H9 (cell line): Measurements from ENCODE around the gene ZNF804A. TPM values are rescaled to one million over a fixed set of nuclear protein-coding genes. Genes with fewer than 3 reads are reported as not detected.

Experiments
- DNase-seq: peaks from one replicate; pipeline ENCODE4 v3.0.0-alpha.2; 2017
- H2AFZ ChIP-seq: one replicate; pipeline ENCODE4 v1.6.1; 2013; ENCODE audit warnings: mild to moderate bottlenecking, low read length, control low read depth, moderate library complexity
- H2AK5ac ChIP-seq: 2 replicates; pipeline ENCODE4 v1.6.1; 2013; ENCODE audit warnings: low read length, control low read depth, mixed read lengths; ENCODE audit not compliant: insufficient read length
- H2BK120ac ChIP-seq: one replicate; pipeline ENCODE4 v1.6.1; 2013; ENCODE audit warnings: low read depth, mild to moderate bottlenecking, low read length, control low read depth, inconsistent platforms; ENCODE audit not compliant: poor library complexity, severe bottlenecking
- H2BK12ac ChIP-seq: 2 replicates; pipeline ENCODE4 v1.6.1; 2013; ENCODE audit warnings: low read length, control low read depth, mixed read lengths, low read depth; ENCODE audit not compliant: insufficient read length
- H2BK15ac ChIP-seq: 2 replicates; pipeline ENCODE4 v1.6.1; 2013; ENCODE audit warnings: low read depth, low read length, control low read depth
- H2BK20ac ChIP-seq: one replicate; pipeline ENCODE4 v1.6.1; 2013; ENCODE audit warnings: low read depth, mild to moderate bottlenecking, low read length, control low read depth, inconsistent platforms; ENCODE audit not compliant: poor library complexity, severe bottlenecking
- H2BK5ac ChIP-seq: 2 replicates; pipeline ENCODE4 v1.6.1; 2013; ENCODE audit warnings: low read length, control low read depth, mixed read lengths; ENCODE audit not compliant: insufficient read length
- H3K14ac ChIP-seq: 2 replicates; pipeline ENCODE4 v1.6.1; 2013; ENCODE audit warnings: low read length, control low read depth; ENCODE audit not compliant: insufficient read depth
- H3K18ac ChIP-seq: 2 replicates; pipeline ENCODE4 v1.6.1; 2013; ENCODE audit warnings: low read depth, mild to moderate bottlenecking, mixed read lengths, low read length, control low read depth; ENCODE audit not compliant: insufficient read length
- H3K23ac ChIP-seq: 2 replicates; pipeline ENCODE4 v1.6.1; 2013; ENCODE audit warnings: low read length, control low read depth, mixed read lengths, low read depth; ENCODE audit not compliant: insufficient read length
- H3K23me2 ChIP-seq: 2 replicates; pipeline ENCODE4 v1.6.1; 2013; ENCODE audit warnings: low read depth, mild to moderate bottlenecking, mixed read lengths, low read length, control low read depth; ENCODE audit not compliant: insufficient read length, poor library complexity, severe bottlenecking
- H3K27ac ChIP-seq: 2 replicates; pipeline ENCODE4 v1.5.1; 2013; ENCODE audit warnings: low read length, control low read depth, mixed read lengths, low read depth; ENCODE audit not compliant: insufficient read length
- H3K27me3 ChIP-seq: 2 replicates; pipeline ENCODE4 v1.6.1; 2013; ENCODE audit warnings: low read length, control low read depth, inconsistent platforms; ENCODE audit not compliant: insufficient read depth
- H3K4ac ChIP-seq: 2 replicates; pipeline ENCODE4 v1.6.1; 2013; ENCODE audit warnings: low read depth, mild to moderate bottlenecking, control low read depth, inconsistent platforms, low read length, moderate library complexity
- H3K4me1 ChIP-seq: 2 replicates; pipeline ENCODE4 v1.6.1; 2013; ENCODE audit warnings: low read length, control low read depth, inconsistent platforms; ENCODE audit not compliant: insufficient read depth
- H3K4me2 ChIP-seq: 2 replicates; pipeline ENCODE4 v1.6.1; 2013; ENCODE audit warnings: low read length, control low read depth, mixed read lengths; ENCODE audit not compliant: insufficient read length, insufficient read depth
- H3K56ac ChIP-seq: 2 replicates; pipeline ENCODE4 v1.6.1; 2013; ENCODE audit warnings: low read depth, mild to moderate bottlenecking, mixed read lengths, low read length, control low read depth; ENCODE audit not compliant: insufficient read length
- H3K79me1 ChIP-seq: 2 replicates; pipeline ENCODE4 v1.6.1; 2013; ENCODE audit warnings: low read depth, mild to moderate bottlenecking, moderate library complexity, low read length, control low read depth, inconsistent platforms; ENCODE audit not compliant: insufficient read depth, poor library complexity, severe bottlenecking
- H3K79me2 ChIP-seq: 2 replicates; pipeline ENCODE4 v1.6.1; 2013; ENCODE audit warnings: low read length, control low read depth, inconsistent platforms; ENCODE audit not compliant: insufficient read depth
- H3K9ac ChIP-seq: 2 replicates; pipeline ENCODE4 v1.6.1; 2013; ENCODE audit warnings: low read length, control low read depth, mixed read lengths; ENCODE audit not compliant: insufficient read length; ENCODE audit errors: extremely low read depth
- H3K9me3 ChIP-seq: one replicate; pipeline ENCODE4 v1.6.1; 2013; ENCODE audit warnings: low read depth, low read length, inconsistent platforms; ENCODE audit not compliant: control insufficient read depth
- H3T11ph ChIP-seq: one replicate; pipeline ENCODE4 v1.6.1; 2013; ENCODE audit warnings: mild to moderate bottlenecking, low read length, control low read depth, inconsistent platforms
- H4K20me1 ChIP-seq: one replicate; pipeline ENCODE4 v1.6.1; 2013; ENCODE audit not compliant: control insufficient read depth, insufficient read length, insufficient read depth
- H4K5ac ChIP-seq: 2 replicates; pipeline ENCODE4 v1.6.1; 2013; ENCODE audit warnings: low read depth, mild to moderate bottlenecking, mixed read lengths, low read length, control low read depth; ENCODE audit not compliant: insufficient read length
- H4K8ac ChIP-seq: replicated peaks from 2 replicates; pipeline ENCODE4 v1.6.1; 2013; ENCODE audit warnings: low read length, control low read depth, mixed read lengths, low read depth; ENCODE audit not compliant: insufficient read length
- H4K91ac ChIP-seq: 2 replicates; pipeline ENCODE4 v1.6.1; 2013; ENCODE audit warnings: low read depth, mild to moderate bottlenecking, moderate library complexity, mixed read lengths, low read length, control low read depth; ENCODE audit not compliant: insufficient read length
- H3K27ac Mint-ChIP-seq, 3 experiments: 2 replicates in 2 of 3; 3 replicates in 1 of 3; pipeline ENCODE4 v1.8.0; 2020 to 2021; ENCODE audit warnings: mixed read lengths in 3 of 3, mild to moderate bottlenecking in 1 of 3, moderate library complexity in 1 of 3
- H3K27me3 Mint-ChIP-seq: 2 replicates; pipeline ENCODE4 v1.8.0; 2021; ENCODE audit warnings: low read depth, mild to moderate bottlenecking, moderate library complexity, mixed read lengths
- H3K36me3 Mint-ChIP-seq, 3 experiments: 2 replicates in 2 of 3; 3 replicates in 1 of 3; pipeline ENCODE4 v1.8.0; 2020 to 2021; ENCODE audit warnings: low read depth in 3 of 3, mixed read lengths in 3 of 3; ENCODE audit not compliant: insufficient read depth in 1 of 3
- H3K4me1 Mint-ChIP-seq, 2 experiments: 2 replicates each; pipeline ENCODE4 v1.8.0; 2020; ENCODE audit warnings: mixed read lengths in 2 of 2
- H3K4me3 Mint-ChIP-seq, 2 experiments: 2 replicates in 1 of 2; 3 replicates in 1 of 2; pipeline ENCODE4 v1.8.0; 2020 to 2021; ENCODE audit warnings: mild to moderate bottlenecking in 2 of 2, mixed read lengths in 2 of 2, moderate library complexity in 1 of 2
- H3K9me3 Mint-ChIP-seq, 2 experiments: 2 replicates in 1 of 2; 3 replicates in 1 of 2; pipeline ENCODE4 v1.8.0; 2020; ENCODE audit warnings: mild to moderate bottlenecking in 2 of 2, mixed read lengths in 2 of 2, moderate library complexity in 1 of 2
- WGBS: extraction: QIAGEN DNeasy Blood & Tissue Kit; methylation state at CpG from one replicate; pipeline ENCODE4 v1.1.7; 2013; ENCODE audit warnings: missing lambda C conversion rate, low lambda C conversion rate, mixed read lengths; ENCODE audit not compliant: insufficient read length; ENCODE audit errors: extremely low coverage; 5-methylcytosine and 5-hydroxymethylcytosine counted together
- total RNA-seq: library from RNA; stranded (reverse); gene quantifications from 2 replicates; pipeline ENCODE4 v1.2.1, GENCODE V29; 2021
- TF ChIP-seq, protein P1 (sequence below): fragments of 200-600 bp; sonication (generic); conservative IDR thresholded peaks from 3 replicates; pipeline ENCODE4 v1.8.0; 2021; ENCODE audit warnings: antibody characterized with exemption, mild to moderate bottlenecking

The ZNF804A gene
- total RNA-seq, 1 experiment from 2014 or later, result not detected

DNA sequence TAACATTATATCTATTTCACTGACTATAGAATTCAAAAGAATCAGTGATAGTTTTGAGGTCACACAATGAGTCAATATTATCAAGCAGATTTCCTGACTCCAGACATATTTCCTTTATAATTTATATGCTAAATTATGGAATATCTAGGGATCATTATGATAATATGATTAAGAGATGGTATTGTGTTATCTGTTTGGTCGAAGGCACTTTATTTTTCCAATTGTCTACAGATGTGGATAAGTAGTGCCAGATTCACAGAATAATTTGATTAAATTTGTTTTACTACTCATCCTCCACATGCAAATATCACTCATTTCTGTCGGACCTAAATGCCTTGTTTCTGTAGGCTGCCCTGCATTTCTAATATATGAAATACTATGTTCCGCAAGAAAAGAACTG is 4.4 kb downstream of the ZNF804A start:
- TF ChIP-seq, protein P1, sequence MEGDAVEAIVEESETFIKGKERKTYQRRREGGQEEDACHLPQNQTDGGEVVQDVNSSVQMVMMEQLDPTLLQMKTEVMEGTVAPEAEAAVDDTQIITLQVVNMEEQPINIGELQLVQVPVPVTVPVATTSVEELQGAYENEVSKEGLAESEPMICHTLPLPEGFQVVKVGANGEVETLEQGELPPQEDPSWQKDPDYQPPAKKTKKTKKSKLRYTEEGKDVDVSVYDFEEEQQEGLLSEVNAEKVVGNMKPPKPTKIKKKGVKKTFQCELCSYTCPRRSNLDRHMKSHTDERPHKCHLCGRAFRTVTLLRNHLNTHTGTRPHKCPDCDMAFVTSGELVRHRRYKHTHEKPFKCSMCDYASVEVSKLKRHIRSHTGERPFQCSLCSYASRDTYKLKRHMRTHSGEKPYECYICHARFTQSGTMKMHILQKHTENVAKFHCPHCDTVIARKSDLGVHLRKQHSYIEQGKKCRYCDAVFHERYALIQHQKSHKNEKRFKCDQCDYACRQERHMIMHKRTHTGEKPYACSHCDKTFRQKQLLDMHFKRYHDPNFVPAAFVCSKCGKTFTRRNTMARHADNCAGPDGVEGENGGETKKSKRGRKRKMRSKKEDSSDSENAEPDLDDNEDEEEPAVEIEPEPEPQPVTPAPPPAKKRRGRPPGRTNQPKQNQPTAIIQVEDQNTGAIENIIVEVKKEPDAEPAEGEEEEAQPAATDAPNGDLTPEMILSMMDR, result no peak
- H2AFZ ChIP-seq, result no peak overlapping the region
- peaks cover 11% of the 10 kb centered on the region; the same call in 1 of the 2 replicates for H3K27me3 ChIP-seq
- no peaks in the 10 kb centered on the region for H3K79me1 ChIP-seq
- no CpG with 5 or more reads among the region's 3 CpGs for WGBS
- H3K79me2 ChIP-seq, result no peaks in the 10 kb centered on the region
- Mint-ChIP-seq H3K9me3 (no peaks in the 10 kb centered on the region), H3K36me3 (no peaks in the 10 kb centered on the region), H3K4me3 (no peak overlapping the region), H3K27me3 (peaks cover 35% of the 10 kb centered on the region), H3K4me1 (peaks cover 7% of the 10 kb centered on the region in 2 experiments), H3K27ac (no peak overlapping the region)
- H3K14ac ChIP-seq, result no peak overlapping the region
- no peaks in the 10 kb centered on the region for H3K4me1 ChIP-seq
- H3K23me2 ChIP-seq, result peaks cover 9% of the 10 kb centered on the region
- H2BK120ac ChIP-seq, result no peak overlapping the region
- no peak overlapping the region for H3K56ac ChIP-seq
- H3T11ph ChIP-seq, result no peak overlapping the region
- no peak overlapping the region for H2BK15ac ChIP-seq
- H3K4ac ChIP-seq, result no peak overlapping the region
- DNase-seq, result no peak
- no peak overlapping the region for H4K91ac ChIP-seq
- H3K18ac ChIP-seq, result no peak overlapping the region
- no peak overlapping the region for H4K8ac ChIP-seq
- H2BK20ac ChIP-seq, result no peak overlapping the region
- no peak overlapping the region for H2BK12ac ChIP-seq
- H4K20me1 ChIP-seq, result no peaks in the 10 kb centered on the region
- no peak overlapping the region for H3K23ac ChIP-seq
- H3K4me2 ChIP-seq, result no peak overlapping the region
- H2AK5ac ChIP-seq, result no peak overlapping the region
- H2BK5ac ChIP-seq, result no peak overlapping the region
- no peak overlapping the region for H3K27ac ChIP-seq
- no peak overlapping the region for H3K9ac ChIP-seq
- H4K5ac ChIP-seq, result no peak overlapping the region
- H3K9me3 ChIP-seq, result no peaks in the 10 kb centered on the region
